Thoracic aorta (tissue), 2 donors: Measurements from ENCODE around the gene TMEM11. TPM values are rescaled to one million over a fixed set of nuclear protein-coding genes. Genes with fewer than 3 reads are reported as not detected.

ENCODE experiments used
- ATAC-seq: fragments of 150-250 bp; one replicate; pipeline ENCODE4 v1.8.0; 2017; ENCODE audit warnings: low read depth; ENCODE audit not compliant: insufficient number of reproducible peaks, low FRiP score
- DNase-seq: peaks from one replicate; pipeline ENCODE4 v3.0.0-alpha.2; 2020; ENCODE audit warnings: low spot score
- H3K27ac ChIP-seq, 2 donors: fragments of 200-600 bp; sonication (generic); 1 replicate in 1 of 2; 2 replicates in 1 of 2; pipeline ENCODE4 v1.5.1; 2016; ENCODE audit warnings: mild to moderate bottlenecking in 2 of 2, moderate library complexity in 2 of 2
- H3K27me3 ChIP-seq: fragments of 200-600 bp; sonication (generic); replicated peaks from 2 replicates; pipeline ENCODE4 v1.6.0; 2016; ENCODE audit warnings: mild to moderate bottlenecking; ENCODE audit not compliant: insufficient read depth
- H3K36me3 ChIP-seq: fragments of 200-600 bp; sonication (generic); one replicate; pipeline ENCODE4 v1.5.1; 2016
- H3K4me1 ChIP-seq, 2 donors: fragments of 200-600 bp; sonication (generic); 1 replicate in 1 of 2; 2 replicates in 1 of 2; pipeline versions ENCODE4 v1.5.1 to v1.6.0; 2016; ENCODE audit warnings: low read depth in 2 of 2, mild to moderate bottlenecking in 1 of 2; ENCODE audit not compliant: control insufficient read depth in 1 of 2
- H3K4me3 ChIP-seq: fragments of 200-600 bp; sonication (generic); 2 replicates; pipeline ENCODE4 v1.5.1; 2016; ENCODE audit warnings: mild to moderate bottlenecking
- H3K9me3 ChIP-seq: fragments of 200-600 bp; sonication (generic); 2 replicates; pipeline ENCODE4 v1.5.1; 2016
- CTCF ChIP-seq: fragments of 200-600 bp; sonication (generic); IDR thresholded peaks from one replicate; pipeline ENCODE4 v1.5.1; 2019; ENCODE audit warnings: antibody characterized with exemption
- total RNA-seq, 2 donors: library from RNA; depleted of rRNA; stranded (reverse); fragments of >200 nt; gene quantifications; one replicate each; pipeline versions ENCODE4 v1.1.0 to v1.2.3, GENCODE V29; 2016

Gene TMEM11
- total RNA-seq, 2 donors from 2014 or later = 16.2 to 18.7 TPM

GRCh38 chr17:21171309-21171922 is 42.5 kb downstream of the TMEM11 start:
- TF ChIP-seq CTCF = no peak
- Histone ChIP-seq H3K4me3 (no peak overlapping the region), H3K27ac (no peak overlapping the region), H3K36me3 (no peaks in the 10 kb centered on the region), H3K9me3 (no peaks in the 10 kb centered on the region), H3K4me1 (peaks cover 27 to 58% of the 10 kb centered on the region in 2 donors), H3K27me3 (no peaks in the 10 kb centered on the region)
- no peak for ATAC-seq
- DNase-seq = no peak

GRCh38 chr17:21170809-21171208 is 43.2 kb downstream of the TMEM11 start:
- Histone ChIP-seq H3K27me3 (no peaks in the 10 kb centered on the region), H3K4me1 (peaks cover 33 to 64% of the 10 kb centered on the region in 2 donors), H3K4me3 (no peak overlapping the region), H3K27ac (no peak overlapping the region), H3K9me3 (no peaks in the 10 kb centered on the region), H3K36me3 (no peaks in the 10 kb centered on the region)
- ATAC-seq (no peak), DNase-seq (no peak)
- TF ChIP-seq CTCF = no peak

- peaks cover 42 to 68% of the 10 kb centered on the region in 2 donors for H3K4me1 ChIP-seq
- no peak overlapping the region for H3K27ac ChIP-seq
- no peak for TF ChIP-seq CTCF
- no peak overlapping the region for H3K4me3 ChIP-seq
- DNase-seq = no peak
- H3K9me3 ChIP-seq = no peaks in the 10 kb centered on the region
- no peaks in the 10 kb centered on the region for H3K27me3 ChIP-seq
- no peak for ATAC-seq
- H3K36me3 ChIP-seq = no peaks in the 10 kb centered on the region
Measured at GRCh38 chr17:21169496-21169895, 44.5 kb downstream of the TMEM11 start.

GRCh38 chr17:21168555-21168865 is 45.5 kb downstream of the TMEM11 start:
- H3K27ac ChIP-seq = peak overlapping the region in 1 of 2 donors; percentile 91
- H3K4me3 ChIP-seq = no peak overlapping the region
- peaks cover 40 to 63% of the 10 kb centered on the region in 2 donors for H3K4me1 ChIP-seq
- no peak for TF ChIP-seq CTCF
- no peaks in the 10 kb centered on the region for H3K9me3 ChIP-seq
- no peak for DNase-seq
- no peaks in the 10 kb centered on the region for H3K36me3 ChIP-seq
- H3K27me3 ChIP-seq = no peaks in the 10 kb centered on the region
- no peak for ATAC-seq

- Histone ChIP-seq H3K27ac (peak overlapping the region; percentile 80 to 91), H3K27me3 (no peaks in the 10 kb centered on the region), H3K4me3 (peak overlapping the region; percentile 53), H3K36me3 (no peaks in the 10 kb centered on the region), H3K9me3 (no peaks in the 10 kb centered on the region), H3K4me1 (peaks cover 45 to 71% of the 10 kb centered on the region in 2 donors)
- no peak for DNase-seq
- ATAC-seq = no peak
- TF ChIP-seq CTCF = no peak
Measured at GRCh38 chr17:21167303-21167702, 46.7 kb downstream of the TMEM11 start.
